ENCODE data around the gene NRXN3.

The NRXN3 gene

DNA sequence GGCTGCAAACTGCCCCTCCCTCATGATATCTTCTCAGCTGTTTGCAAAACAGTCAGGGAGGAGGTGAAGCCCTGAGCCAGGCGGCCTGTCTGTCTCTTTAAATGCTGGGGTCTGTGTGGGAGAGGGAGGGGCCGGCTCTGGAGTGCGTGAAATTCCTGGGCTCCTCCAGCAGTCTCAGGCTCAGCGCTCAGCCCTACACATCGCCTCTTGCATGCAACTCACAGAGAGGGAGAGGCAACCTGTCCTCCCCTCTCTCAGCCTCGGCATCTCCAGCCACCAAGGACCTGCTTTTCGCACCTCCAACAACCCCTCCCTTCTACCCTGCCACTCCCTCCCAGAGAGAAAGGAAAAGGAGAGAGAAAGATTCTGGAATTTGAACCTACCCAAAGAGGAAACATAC, at the start of gene NRXN3:
TSS of gene NRXN3 (plus strand) at position 171 of the 400 bp plus-strand sequence. CDS start 72,721 bp downstream, outside the sequence.
- H3K4me3 ChIP-seq (ENCODE audit: low read depth, low read length), result no peak within 1 kb of the TSS
- H2AFZ ChIP-seq (ENCODE audit: low read length, unreplicated experiment), result no peak within 1 kb of the TSS
- no peaks in the 10 kb centered on the region for H3K4me1 ChIP-seq (ENCODE audit: control insufficient read depth, insufficient read depth, low read length, unreplicated experiment)
- H3K79me2 ChIP-seq (ENCODE audit: control insufficient read depth, insufficient read depth, low read length, unreplicated experiment), result no peaks in the 10 kb centered on the region
- H3K27ac ChIP-seq (ENCODE audit: low read depth, low read length), result no peak within 1 kb of the TSS
- no peaks in the 10 kb centered on the region for H3K27me3 ChIP-seq (ENCODE audit: insufficient read depth, low read length)
- H3K36me3 ChIP-seq (ENCODE audit: insufficient read depth, low read length), result no peaks in the 10 kb centered on the region

- Histone ChIP-seq H3K4me1 (ENCODE audit: control insufficient read depth, insufficient read depth, low read length, unreplicated experiment) (no peaks in the 10 kb centered on the region), H3K36me3 (ENCODE audit: insufficient read depth, low read length) (no peaks in the 10 kb centered on the region), H3K79me2 (ENCODE audit: control insufficient read depth, insufficient read depth, low read length, unreplicated experiment) (no peaks in the 10 kb centered on the region), H3K27ac (ENCODE audit: low read depth, low read length) (no peak overlapping the region), H3K27me3 (ENCODE audit: insufficient read depth, low read length) (no peaks in the 10 kb centered on the region), H2AFZ (ENCODE audit: low read length, unreplicated experiment) (no peak overlapping the region), H3K4me3 (ENCODE audit: low read depth, low read length) (no peak overlapping the region)
Observed at GRCh38 chr14:78122436-78122835, 47.7 kb upstream of the NRXN3 start.

GRCh38 chr14:78123650-78124253, 46.4 kb upstream of the NRXN3 start:
- H3K27me3 ChIP-seq (ENCODE audit: insufficient read depth, low read length), result no peaks in the 10 kb centered on the region
- no peak overlapping the region for H3K4me3 ChIP-seq (ENCODE audit: low read depth, low read length)
- H3K36me3 ChIP-seq (ENCODE audit: insufficient read depth, low read length), result no peaks in the 10 kb centered on the region
- no peaks in the 10 kb centered on the region for H3K79me2 ChIP-seq (ENCODE audit: control insufficient read depth, insufficient read depth, low read length, unreplicated experiment)
- no peak overlapping the region for H2AFZ ChIP-seq (ENCODE audit: low read length, unreplicated experiment)
- no peaks in the 10 kb centered on the region for H3K4me1 ChIP-seq (ENCODE audit: control insufficient read depth, insufficient read depth, low read length, unreplicated experiment)
- H3K27ac ChIP-seq (ENCODE audit: low read depth, low read length), result no peak overlapping the region

GRCh38 chr14:78127961-78128360, 42.2 kb upstream of the NRXN3 start:
- Histone ChIP-seq H3K4me3 (ENCODE audit: low read depth, low read length) (no peak overlapping the region), H3K79me2 (ENCODE audit: control insufficient read depth, insufficient read depth, low read length, unreplicated experiment) (no peaks in the 10 kb centered on the region), H3K36me3 (ENCODE audit: insufficient read depth, low read length) (no peaks in the 10 kb centered on the region), H2AFZ (ENCODE audit: low read length, unreplicated experiment) (no peak overlapping the region), H3K4me1 (ENCODE audit: control insufficient read depth, insufficient read depth, low read length, unreplicated experiment) (no peaks in the 10 kb centered on the region), H3K27me3 (ENCODE audit: insufficient read depth, low read length) (no peaks in the 10 kb centered on the region), H3K27ac (ENCODE audit: low read depth, low read length) (no peak overlapping the region)

GRCh38 chr14:78129375-78129774, 40.8 kb upstream of the NRXN3 start:
- H3K27me3 ChIP-seq (ENCODE audit: insufficient read depth, low read length), result no peaks in the 10 kb centered on the region
- H3K36me3 ChIP-seq (ENCODE audit: insufficient read depth, low read length), result no peaks in the 10 kb centered on the region
- no peaks in the 10 kb centered on the region for H3K79me2 ChIP-seq (ENCODE audit: control insufficient read depth, insufficient read depth, low read length, unreplicated experiment)
- no peak overlapping the region for H3K4me3 ChIP-seq (ENCODE audit: low read depth, low read length)
- no peaks in the 10 kb centered on the region for H3K4me1 ChIP-seq (ENCODE audit: control insufficient read depth, insufficient read depth, low read length, unreplicated experiment)
- H2AFZ ChIP-seq (ENCODE audit: low read length, unreplicated experiment), result no peak overlapping the region
- no peak overlapping the region for H3K27ac ChIP-seq (ENCODE audit: low read depth, low read length)

GRCh38 chr14:78130356-78130755, 39.8 kb upstream of the NRXN3 start:
- H3K27me3 ChIP-seq (ENCODE audit: insufficient read depth, low read length), result no peaks in the 10 kb centered on the region
- no peak overlapping the region for H2AFZ ChIP-seq (ENCODE audit: low read length, unreplicated experiment)
- no peak overlapping the region for H3K27ac ChIP-seq (ENCODE audit: low read depth, low read length)
- no peaks in the 10 kb centered on the region for H3K4me1 ChIP-seq (ENCODE audit: control insufficient read depth, insufficient read depth, low read length, unreplicated experiment)
- no peaks in the 10 kb centered on the region for H3K36me3 ChIP-seq (ENCODE audit: insufficient read depth, low read length)
- no peaks in the 10 kb centered on the region for H3K79me2 ChIP-seq (ENCODE audit: control insufficient read depth, insufficient read depth, low read length, unreplicated experiment)
- H3K4me3 ChIP-seq (ENCODE audit: low read depth, low read length), result no peak overlapping the region

- Histone ChIP-seq H3K79me2 (ENCODE audit: control insufficient read depth, insufficient read depth, low read length, unreplicated experiment) (no peaks in the 10 kb centered on the region), H2AFZ (ENCODE audit: low read length, unreplicated experiment) (no peak overlapping the region), H3K27ac (ENCODE audit: low read depth, low read length) (no peak overlapping the region), H3K36me3 (ENCODE audit: insufficient read depth, low read length) (no peaks in the 10 kb centered on the region), H3K4me3 (ENCODE audit: low read depth, low read length) (no peak overlapping the region), H3K27me3 (ENCODE audit: insufficient read depth, low read length) (no peaks in the 10 kb centered on the region), H3K4me1 (ENCODE audit: control insufficient read depth, insufficient read depth, low read length, unreplicated experiment) (no peaks in the 10 kb centered on the region)
Observed at GRCh38 chr14:78131201-78131600, 39.0 kb upstream of the NRXN3 start.

GRCh38 chr14:78131616-78132015, 38.6 kb upstream of the NRXN3 start:
- H3K79me2 ChIP-seq (ENCODE audit: control insufficient read depth, insufficient read depth, low read length, unreplicated experiment), result no peaks in the 10 kb centered on the region
- H3K36me3 ChIP-seq (ENCODE audit: insufficient read depth, low read length), result no peaks in the 10 kb centered on the region
- H2AFZ ChIP-seq (ENCODE audit: low read length, unreplicated experiment), result no peak overlapping the region
- H3K4me1 ChIP-seq (ENCODE audit: control insufficient read depth, insufficient read depth, low read length, unreplicated experiment), result no peaks in the 10 kb centered on the region
- no peak overlapping the region for H3K4me3 ChIP-seq (ENCODE audit: low read depth, low read length)
- H3K27me3 ChIP-seq (ENCODE audit: insufficient read depth, low read length), result no peaks in the 10 kb centered on the region
- H3K27ac ChIP-seq (ENCODE audit: low read depth, low read length), result no peak overlapping the region

DNA sequence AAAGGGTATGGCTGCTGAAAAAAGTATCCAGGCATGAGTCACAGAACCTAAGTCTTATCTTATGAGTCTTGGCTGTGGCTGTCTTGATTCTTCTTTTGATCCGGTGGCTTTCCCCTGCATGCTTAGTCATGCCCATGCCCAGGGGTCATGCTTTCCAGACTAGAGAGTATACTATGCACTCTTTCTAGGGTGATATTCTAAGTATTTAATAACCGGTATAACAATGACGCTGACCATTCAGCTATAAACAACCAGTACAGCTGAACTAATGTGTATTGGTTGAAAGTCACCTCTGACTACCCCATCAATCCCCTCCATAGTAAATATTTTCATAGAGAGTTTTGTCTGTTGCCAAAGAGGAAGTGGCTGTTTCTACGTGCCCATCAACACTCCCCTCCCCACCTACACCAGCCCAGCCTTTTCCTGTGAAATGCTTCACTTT, 34.7 kb upstream of the NRXN3 start:
- Histone ChIP-seq H2AFZ (ENCODE audit: low read length, unreplicated experiment) (no peak overlapping the region), H3K4me3 (ENCODE audit: low read depth, low read length) (no peak overlapping the region), H3K36me3 (ENCODE audit: insufficient read depth, low read length) (no peaks in the 10 kb centered on the region), H3K79me2 (ENCODE audit: control insufficient read depth, insufficient read depth, low read length, unreplicated experiment) (no peaks in the 10 kb centered on the region), H3K4me1 (ENCODE audit: control insufficient read depth, insufficient read depth, low read length, unreplicated experiment) (no peaks in the 10 kb centered on the region), H3K27ac (ENCODE audit: low read depth, low read length) (no peak overlapping the region), H3K27me3 (ENCODE audit: insufficient read depth, low read length) (no peaks in the 10 kb centered on the region)

- no peaks in the 10 kb centered on the region for H3K36me3 ChIP-seq (ENCODE audit: insufficient read depth, low read length)
- H3K27me3 ChIP-seq (ENCODE audit: insufficient read depth, low read length), result no peaks in the 10 kb centered on the region
- H3K27ac ChIP-seq (ENCODE audit: low read depth, low read length), result no peak overlapping the region
- H3K4me3 ChIP-seq (ENCODE audit: low read depth, low read length), result no peak overlapping the region
- H2AFZ ChIP-seq (ENCODE audit: low read length, unreplicated experiment), result no peak overlapping the region
- H3K4me1 ChIP-seq (ENCODE audit: control insufficient read depth, insufficient read depth, low read length, unreplicated experiment), result no peaks in the 10 kb centered on the region
- no peaks in the 10 kb centered on the region for H3K79me2 ChIP-seq (ENCODE audit: control insufficient read depth, insufficient read depth, low read length, unreplicated experiment)
Observed at GRCh38 chr14:78136695-78137094, 33.5 kb upstream of the NRXN3 start.

DNA sequence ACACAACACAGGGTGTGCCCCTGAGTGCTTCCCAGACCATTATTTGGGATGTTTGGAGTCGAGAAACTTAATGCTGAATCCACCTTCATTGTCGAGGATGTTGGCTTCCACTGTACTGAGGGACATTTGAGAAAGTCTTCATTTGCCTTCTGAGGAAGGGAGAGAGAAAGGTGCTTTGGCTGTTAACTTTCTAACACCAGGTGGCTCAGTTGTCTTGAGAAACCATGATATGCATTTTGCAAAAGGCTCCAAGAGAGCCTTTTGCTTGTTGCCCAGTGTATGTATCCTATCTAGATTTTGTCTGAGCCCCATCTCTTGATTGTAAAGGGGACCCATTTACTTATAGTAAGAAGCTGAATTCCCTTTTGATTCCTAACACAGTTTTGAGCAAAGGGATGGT, 28.6 kb upstream of the NRXN3 start:
- Histone ChIP-seq H3K27ac (ENCODE audit: low read depth, low read length) (no peak overlapping the region), H3K27me3 (ENCODE audit: insufficient read depth, low read length) (no peaks in the 10 kb centered on the region), H3K36me3 (ENCODE audit: insufficient read depth, low read length) (no peaks in the 10 kb centered on the region), H3K79me2 (ENCODE audit: control insufficient read depth, insufficient read depth, low read length, unreplicated experiment) (no peaks in the 10 kb centered on the region), H3K4me1 (ENCODE audit: control insufficient read depth, insufficient read depth, low read length, unreplicated experiment) (no peaks in the 10 kb centered on the region), H3K4me3 (ENCODE audit: low read depth, low read length) (no peak overlapping the region), H2AFZ (ENCODE audit: low read length, unreplicated experiment) (no peak overlapping the region)

Data from ACC112 (cell line).